Stomach smooth muscle (tissue), 2 donors: ENCODE measurements around the gene CDK14.

ENCODE experiments used
- H3K27ac ChIP-seq: one replicate; pipeline ENCODE4 v1.7.0; 2013; ENCODE audit warnings: mild to moderate bottlenecking, low read length, inconsistent platforms
- H3K27me3 ChIP-seq, 2 donors: one replicate each; pipeline ENCODE4 v1.7.0; 2013; ENCODE audit warnings: low read length in 2 of 2; ENCODE audit not compliant: insufficient read depth in 2 of 2, control insufficient read depth in 1 of 2
- H3K36me3 ChIP-seq, 2 donors: one replicate each; pipeline ENCODE4 v1.7.0; 2013; ENCODE audit warnings: low read length in 2 of 2; ENCODE audit not compliant: control insufficient read depth in 2 of 2, insufficient read depth in 2 of 2
- H3K4me1 ChIP-seq: one replicate; pipeline ENCODE4 v1.7.0; 2013; ENCODE audit warnings: low read length; ENCODE audit not compliant: control insufficient read depth, insufficient read depth
- H3K4me3 ChIP-seq, 2 donors: one replicate each; pipeline ENCODE4 v1.7.0; 2013; ENCODE audit warnings: low read length in 2 of 2
- H3K9ac ChIP-seq, 2 donors: one replicate each; pipeline ENCODE4 v1.7.0; 2013; ENCODE audit warnings: low read length in 2 of 2, mild to moderate bottlenecking in 1 of 2
- H3K9me3 ChIP-seq, 2 donors: one replicate each; pipeline ENCODE4 v1.7.0; 2013; ENCODE audit warnings: low read length in 2 of 2; ENCODE audit not compliant: control insufficient read depth in 2 of 2
- donor health status: healthy.
- donor health status: Pancreatic carcinoma.

CDK14 gene

GRCh38 chr7:90945104-90945787 is 349.1 kb downstream of the CDK14 start:
- no peak overlapping the region for H3K4me3 ChIP-seq
- no peaks in the 10 kb centered on the region for H3K27me3 ChIP-seq
- no peak overlapping the region for H3K9ac ChIP-seq
- H3K27ac ChIP-seq = no peak overlapping the region
- no peaks in the 10 kb centered on the region for H3K9me3 ChIP-seq
- H3K4me1 ChIP-seq = no peaks in the 10 kb centered on the region
- H3K36me3 ChIP-seq = no peaks in the 10 kb centered on the region

GRCh38 chr7:90946730-90947501 is 350.8 kb downstream of the CDK14 start:
- Histone ChIP-seq H3K9me3 (no peaks in the 10 kb centered on the region), H3K27me3 (no peaks in the 10 kb centered on the region), H3K4me3 (no peak overlapping the region), H3K4me1 (no peaks in the 10 kb centered on the region), H3K27ac (no peak overlapping the region), H3K9ac (no peak overlapping the region), H3K36me3 (no peaks in the 10 kb centered on the region)

- H3K36me3 ChIP-seq = no peaks in the 10 kb centered on the region
- H3K9me3 ChIP-seq = no peaks in the 10 kb centered on the region
- H3K9ac ChIP-seq = no peak overlapping the region
- no peaks in the 10 kb centered on the region for H3K27me3 ChIP-seq
- no peak overlapping the region for H3K4me3 ChIP-seq
- H3K4me1 ChIP-seq = no peaks in the 10 kb centered on the region
- no peak overlapping the region for H3K27ac ChIP-seq
Measured at GRCh38 chr7:90948085-90948484, 352.0 kb downstream of the CDK14 start.

- Histone ChIP-seq H3K36me3 (peaks cover 0 to 4% of the 10 kb centered on the region in 2 donors), H3K9me3 (no peaks in the 10 kb centered on the region), H3K9ac (no peak overlapping the region), H3K27ac (no peak overlapping the region), H3K4me1 (no peaks in the 10 kb centered on the region), H3K4me3 (no peak overlapping the region), H3K27me3 (no peaks in the 10 kb centered on the region)
Measured at GRCh38 chr7:90951229-90951628, 355.1 kb downstream of the CDK14 start.

GRCh38 chr7:90951986-90952954 is 356.1 kb downstream of the CDK14 start:
- Histone ChIP-seq H3K27ac (no peak overlapping the region), H3K36me3 (peaks cover 0 to 4% of the 10 kb centered on the region in 2 donors), H3K9me3 (no peaks in the 10 kb centered on the region), H3K9ac (no peak overlapping the region), H3K4me3 (no peak overlapping the region), H3K27me3 (no peaks in the 10 kb centered on the region), H3K4me1 (no peaks in the 10 kb centered on the region)

GRCh38 chr7:90955641-90956207 is 359.6 kb downstream of the CDK14 start:
- H3K9me3 ChIP-seq = no peaks in the 10 kb centered on the region
- no peaks in the 10 kb centered on the region for H3K4me1 ChIP-seq
- H3K36me3 ChIP-seq = peaks cover 0 to 4% of the 10 kb centered on the region in 2 donors

GRCh38 chr7:90957883-90958282 is 361.8 kb downstream of the CDK14 start:
- H3K4me1 ChIP-seq = no peaks in the 10 kb centered on the region
- no peak overlapping the region for H3K27ac ChIP-seq
- H3K36me3 ChIP-seq = peaks cover 0 to 4% of the 10 kb centered on the region in 2 donors
- no peak overlapping the region for H3K4me3 ChIP-seq
- no peaks in the 10 kb centered on the region for H3K27me3 ChIP-seq
- H3K9me3 ChIP-seq = no peaks in the 10 kb centered on the region
- H3K9ac ChIP-seq = no peak overlapping the region

More at GRCh38 chr7:90955641-90956207, 359.6 kb downstream of the CDK14 start:
- no peaks in the 10 kb centered on the region for H3K27me3 ChIP-seq
- H3K9ac ChIP-seq = no peak overlapping the region
- H3K27ac ChIP-seq = no peak overlapping the region
- H3K4me3 ChIP-seq = no peak overlapping the region

GRCh38 chr7:90958647-90959046 is 362.5 kb downstream of the CDK14 start:
- Histone ChIP-seq H3K4me3 (no peak overlapping the region), H3K36me3 (peaks cover 0 to 4% of the 10 kb centered on the region in 2 donors), H3K9me3 (no peaks in the 10 kb centered on the region), H3K9ac (no peak overlapping the region), H3K4me1 (no peaks in the 10 kb centered on the region), H3K27me3 (no peaks in the 10 kb centered on the region), H3K27ac (no peak overlapping the region)

GRCh38 chr7:90961037-90961725 is 365.1 kb downstream of the CDK14 start:
- no peak overlapping the region for H3K4me3 ChIP-seq
- H3K27ac ChIP-seq = no peak overlapping the region
- H3K27me3 ChIP-seq = no peaks in the 10 kb centered on the region
- no peak overlapping the region for H3K9ac ChIP-seq
- no peaks in the 10 kb centered on the region for H3K9me3 ChIP-seq
- no peaks in the 10 kb centered on the region for H3K36me3 ChIP-seq
- H3K4me1 ChIP-seq = no peaks in the 10 kb centered on the region

GRCh38 chr7:90965211-90965610 is 369.1 kb downstream of the CDK14 start:
- Histone ChIP-seq H3K27me3 (no peaks in the 10 kb centered on the region), H3K27ac (no peak overlapping the region), H3K4me3 (no peak overlapping the region), H3K9ac (no peak overlapping the region), H3K4me1 (no peaks in the 10 kb centered on the region), H3K36me3 (no peaks in the 10 kb centered on the region), H3K9me3 (no peaks in the 10 kb centered on the region)
